GM18502 (cell line): ENCODE measurements around the gene ZNF207.
"Not testable (repeated sequence)": the region's sequence is repeated elsewhere in the genome, so short reads cannot be mapped to it uniquely, and the experiment has no call there.

Source experiments
- ATAC-seq: cut with Tn5 transposase; IDR thresholded peaks from one replicate; pipeline ENCODE4 v1.9.1; 2021; ENCODE audit warnings: mild to moderate bottlenecking; ENCODE audit not compliant: unreplicated experiment, poor library complexity

The ZNF207 gene

DNA sequence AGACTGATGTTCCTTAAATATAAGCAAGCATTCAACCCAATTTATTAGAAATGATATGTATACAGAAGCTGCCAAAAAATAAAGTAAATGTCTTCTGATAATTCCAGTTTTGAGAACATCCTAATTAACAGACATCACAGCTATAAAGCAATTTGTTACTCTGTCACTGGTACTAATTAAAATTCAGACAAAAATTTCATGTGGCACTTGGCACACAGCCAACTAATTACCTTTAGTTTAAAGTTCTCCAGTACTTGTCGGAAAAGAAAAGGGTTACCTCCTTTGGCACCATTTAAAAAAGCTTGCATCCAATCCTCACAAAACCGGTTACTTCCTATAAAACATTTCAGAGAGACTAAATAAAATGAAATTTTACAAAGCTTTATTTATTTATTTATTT is 16.8 kb upstream of the ZNF207 start:
- ATAC-seq: no peak

DNA sequence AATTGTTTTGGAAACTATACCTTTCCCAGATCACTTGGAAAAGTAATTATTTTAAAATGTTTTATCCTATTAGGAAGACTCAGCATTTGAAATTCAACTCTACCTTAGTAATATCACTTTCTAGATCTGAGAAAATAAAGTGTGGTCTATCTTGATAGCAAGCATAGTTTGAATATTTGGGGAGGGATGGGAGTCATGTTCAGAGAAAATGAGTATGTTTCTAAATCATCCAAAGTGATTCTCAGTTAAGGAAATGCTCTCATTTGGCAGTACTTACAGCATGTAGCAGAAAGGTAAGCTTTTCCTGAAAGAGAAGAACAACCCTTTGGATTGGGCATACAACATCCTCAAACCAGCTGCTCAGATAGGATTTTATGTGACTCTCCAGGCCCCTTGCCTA is 14.9 kb upstream of the ZNF207 start:
- ATAC-seq: no peak

DNA sequence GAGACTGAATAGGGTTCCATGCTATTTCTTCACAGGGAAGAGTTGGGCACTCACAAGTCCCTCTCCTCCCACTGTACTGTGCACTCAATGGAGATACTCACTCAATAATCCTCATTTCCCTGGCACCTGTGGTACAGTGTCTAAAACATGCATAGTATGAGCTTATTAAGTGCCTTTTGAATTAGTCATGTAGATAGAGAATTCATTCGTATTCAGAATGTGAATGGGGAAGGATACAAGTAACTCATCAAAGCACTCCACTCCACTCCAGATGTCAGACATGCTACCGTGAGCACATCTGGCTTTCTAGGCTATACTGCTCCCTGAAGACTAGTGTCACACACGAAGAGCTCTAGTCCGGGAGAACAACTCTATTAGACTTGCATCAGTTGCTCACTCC is 14.3 kb upstream of the ZNF207 start:
- no peak for ATAC-seq

DNA sequence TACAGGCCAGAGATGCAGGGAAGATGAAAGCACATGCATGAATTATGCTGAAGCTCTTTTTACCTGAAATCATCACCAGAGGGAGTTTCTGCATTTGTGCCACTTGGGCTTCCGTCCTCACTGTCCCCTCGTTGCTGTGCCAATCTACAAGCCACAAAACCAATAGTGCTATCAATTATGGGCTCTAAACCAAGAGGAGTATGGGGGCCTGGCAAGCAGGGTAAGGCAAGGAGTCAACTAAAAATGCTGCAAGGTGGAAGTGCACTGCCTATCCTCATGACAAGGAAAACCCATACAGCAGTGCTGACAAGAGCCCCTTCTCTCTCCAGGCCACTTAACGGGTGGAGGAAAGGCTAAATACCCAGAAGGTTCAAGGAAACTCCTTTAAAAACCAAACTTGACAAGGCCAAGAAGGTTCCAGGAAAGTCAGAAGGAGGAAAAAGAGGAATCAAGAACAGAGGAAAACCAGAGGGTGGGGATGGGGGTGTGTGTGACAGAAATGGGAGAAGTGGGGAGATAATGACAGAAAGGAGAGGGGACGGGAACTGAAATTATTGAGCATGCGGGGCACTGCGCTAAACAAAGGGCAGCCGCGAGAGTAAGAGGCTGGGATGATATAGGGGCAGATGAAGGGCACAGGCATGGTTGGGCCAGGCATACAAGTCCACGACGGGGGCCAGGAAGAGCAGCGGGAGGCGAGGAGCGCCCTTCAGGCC is 8.7 kb upstream of the ZNF207 start:
- ATAC-seq: no peak

DNA sequence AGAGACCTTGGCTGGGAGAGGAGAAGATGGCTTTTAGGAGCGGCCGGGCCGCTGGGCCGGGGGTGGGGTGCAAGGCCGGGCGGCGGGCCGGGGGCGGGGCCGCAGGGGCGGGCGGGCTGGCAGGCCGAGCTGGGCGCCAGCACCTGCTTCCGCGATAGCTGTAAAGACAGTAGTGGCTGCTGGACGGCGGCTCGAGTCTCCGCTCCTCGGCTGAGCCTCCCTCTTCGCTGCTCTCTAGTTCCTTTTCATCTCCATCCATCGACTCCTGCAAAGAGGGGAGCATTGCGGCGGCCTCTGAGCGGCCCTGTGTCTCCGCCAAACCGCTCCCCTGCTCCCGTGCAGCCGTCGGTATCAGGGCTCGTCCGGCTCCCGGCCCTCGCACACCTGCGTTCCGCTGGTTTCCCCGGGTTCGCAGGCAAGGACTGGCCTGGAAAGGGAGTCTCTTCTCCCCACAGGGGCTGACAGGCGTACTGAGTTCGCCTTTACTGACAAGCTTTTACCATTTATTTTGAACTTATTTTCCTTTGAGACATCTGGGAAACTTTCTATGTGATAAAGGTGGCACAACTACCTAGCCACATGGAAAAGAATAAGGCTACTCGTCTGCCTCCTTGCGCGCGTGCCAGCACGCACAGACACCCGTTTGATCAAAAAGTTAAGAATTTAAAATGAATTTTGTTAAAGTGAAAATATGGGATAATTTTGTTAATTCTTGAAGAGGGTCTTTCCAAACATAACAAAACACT is 7.9 kb upstream of the ZNF207 start, which contains the start of gene C17orf75:
TSS of gene C17orf75 (minus strand) at position 317 of the 746 bp plus-strand sequence. CDS start at position 283, 34 bp downstream.
- peak; percentile 91 for ATAC-seq

DNA sequence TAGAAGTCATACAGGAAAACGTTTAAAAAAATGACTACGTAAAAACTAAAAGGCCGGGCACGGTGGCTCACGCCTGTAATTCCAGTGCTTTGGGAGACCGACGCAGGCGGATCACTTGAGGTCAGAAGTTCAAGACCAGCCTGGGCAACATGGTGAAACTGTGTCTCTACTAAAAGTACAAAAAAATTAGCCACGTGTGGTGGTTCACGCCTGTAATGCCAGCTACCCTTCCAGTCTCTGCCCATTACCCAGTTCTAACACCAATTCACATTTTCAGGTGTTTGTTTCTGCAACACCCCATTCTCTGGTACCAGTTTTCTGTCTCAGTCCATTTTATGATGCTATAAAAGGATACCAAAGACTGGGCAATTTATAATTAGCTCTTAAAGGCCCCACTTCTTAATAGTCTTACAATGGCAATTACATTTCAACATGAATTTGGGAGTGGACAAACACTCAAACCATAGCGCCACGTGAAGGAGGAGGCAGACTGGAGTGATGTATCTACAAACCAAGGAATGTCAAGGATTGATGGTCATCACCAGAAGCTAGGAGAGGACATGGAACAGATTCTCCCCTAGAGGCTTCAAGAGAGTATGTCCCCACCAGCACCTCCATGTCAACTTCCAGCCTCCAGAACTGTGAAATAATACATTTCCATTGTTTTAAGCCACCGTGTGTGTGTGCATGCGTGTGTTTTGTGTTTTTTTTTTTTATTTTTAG is 7.2 kb upstream of the ZNF207 start:
- no peak for ATAC-seq

DNA sequence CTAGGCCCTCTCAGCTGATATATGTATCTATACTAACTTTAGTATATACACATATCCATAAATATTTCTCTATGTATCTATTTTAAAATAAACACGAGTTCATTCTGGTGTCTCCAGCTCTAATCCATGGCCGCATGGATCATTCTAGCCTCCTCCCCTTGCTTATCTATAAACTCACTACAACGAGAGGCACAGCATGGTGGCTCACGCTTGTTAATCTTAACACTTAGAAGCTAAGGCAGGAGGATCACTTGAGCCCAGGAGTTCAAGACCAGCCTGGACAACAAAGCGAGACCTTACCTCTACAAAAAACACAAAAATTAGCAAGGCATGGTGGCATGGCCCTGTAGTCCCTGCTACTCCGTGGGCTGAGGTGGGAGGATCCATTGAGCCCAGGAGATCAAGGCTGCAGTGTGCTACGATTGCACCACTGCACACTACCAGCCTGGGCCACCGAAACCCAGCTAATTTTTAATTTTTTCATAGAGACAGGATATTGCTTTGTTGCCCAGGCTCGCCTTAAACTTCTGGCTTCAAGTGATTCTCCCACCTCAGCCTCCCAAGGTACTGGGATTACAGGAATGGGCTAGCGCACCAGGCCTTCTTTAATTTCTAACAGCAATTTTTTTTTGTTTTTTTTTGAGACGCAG is 3.9 kb upstream of the ZNF207 start:
- ATAC-seq: no peak

DNA sequence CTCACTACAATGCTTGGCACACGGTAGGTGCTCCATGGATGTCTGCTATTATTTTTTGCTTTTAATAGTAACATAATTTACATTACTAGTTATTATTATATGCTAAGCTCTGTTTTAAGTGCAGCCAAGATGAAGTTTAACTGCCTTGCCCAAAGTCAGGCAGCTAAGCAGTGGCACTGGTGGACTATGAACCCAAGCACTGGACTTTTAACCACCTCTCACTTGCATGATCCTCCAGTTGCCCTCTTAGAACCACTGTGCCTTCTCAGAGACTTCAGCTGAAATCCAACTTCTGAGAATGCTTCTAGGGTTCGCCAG is 1.5 kb upstream of the ZNF207 start:
- no peak for ATAC-seq

DNA sequence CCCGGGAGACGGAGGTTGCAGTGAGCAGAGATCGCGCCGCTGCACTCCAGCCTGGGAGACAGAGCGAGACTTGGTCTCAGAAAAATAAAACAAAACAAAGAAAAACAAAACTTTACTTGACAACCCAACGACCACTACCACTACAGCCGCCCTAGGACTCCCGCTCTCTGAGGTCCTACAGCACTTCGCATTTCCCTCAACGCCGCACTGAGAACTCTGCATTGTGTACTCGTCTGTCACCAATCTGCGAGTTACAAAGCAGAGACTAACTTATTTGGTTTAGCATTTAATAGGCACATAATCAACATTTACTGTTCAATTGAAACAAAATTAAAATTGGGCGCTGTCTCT is 479 bp upstream of the ZNF207 start:
- ATAC-seq: peak; percentile 17

DNA sequence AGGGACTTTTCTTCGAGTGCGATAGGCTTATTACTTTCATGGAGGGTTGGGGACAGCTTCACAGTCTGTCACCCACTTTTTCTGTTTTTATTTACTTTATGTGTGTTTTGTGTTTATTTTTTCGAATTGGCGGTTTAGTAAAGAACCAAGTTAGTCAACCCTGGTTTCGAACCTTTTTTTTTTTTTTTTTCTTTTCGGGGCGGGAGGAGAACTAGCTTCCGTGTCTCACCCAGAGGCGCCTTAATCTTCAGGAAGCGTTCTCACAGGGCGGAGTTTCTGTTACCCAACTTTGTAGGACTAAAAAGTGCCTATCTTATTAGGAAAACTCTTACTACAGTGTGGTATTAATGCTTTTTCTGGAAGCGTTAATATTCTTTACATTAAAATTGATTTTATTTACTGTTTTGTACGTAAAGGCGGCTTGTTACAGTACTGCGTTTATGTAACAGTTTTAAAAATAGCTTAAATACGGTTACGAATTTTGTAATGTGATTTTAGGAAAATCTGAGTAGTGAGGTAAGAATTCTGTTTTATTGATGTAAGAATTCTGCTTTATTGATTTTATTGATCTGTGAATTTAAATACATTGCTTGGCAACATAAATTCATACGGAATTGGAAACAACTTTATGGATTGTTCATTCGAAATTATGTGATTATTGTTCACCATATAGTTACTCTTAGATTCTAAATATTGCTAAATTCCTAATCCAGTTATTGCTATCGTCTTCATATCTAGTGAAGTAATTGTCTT is 885 bp downstream of the ZNF207 start:
- peak; percentile 31 for ATAC-seq

DNA sequence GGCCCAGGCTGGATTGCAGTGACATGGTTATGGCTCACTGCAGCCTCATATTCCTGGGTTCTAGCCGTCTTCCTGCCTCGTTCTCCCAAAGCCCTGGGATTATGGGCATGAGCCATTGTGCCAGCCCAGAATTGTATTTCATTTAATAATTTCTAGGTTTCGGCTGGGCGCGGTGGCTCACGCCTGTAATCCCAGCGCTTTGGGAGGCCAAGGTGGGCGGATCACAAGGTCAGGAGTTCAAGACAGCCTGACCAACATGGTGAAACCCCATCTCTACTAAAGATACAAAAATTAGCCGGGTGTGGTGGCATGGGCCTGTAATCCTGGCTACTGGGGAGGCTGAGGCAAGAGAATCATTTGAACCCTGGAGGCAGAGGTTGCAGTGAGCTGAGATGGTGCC is 2.8 kb downstream of the ZNF207 start:
- ATAC-seq: not testable (repeated sequence)

DNA sequence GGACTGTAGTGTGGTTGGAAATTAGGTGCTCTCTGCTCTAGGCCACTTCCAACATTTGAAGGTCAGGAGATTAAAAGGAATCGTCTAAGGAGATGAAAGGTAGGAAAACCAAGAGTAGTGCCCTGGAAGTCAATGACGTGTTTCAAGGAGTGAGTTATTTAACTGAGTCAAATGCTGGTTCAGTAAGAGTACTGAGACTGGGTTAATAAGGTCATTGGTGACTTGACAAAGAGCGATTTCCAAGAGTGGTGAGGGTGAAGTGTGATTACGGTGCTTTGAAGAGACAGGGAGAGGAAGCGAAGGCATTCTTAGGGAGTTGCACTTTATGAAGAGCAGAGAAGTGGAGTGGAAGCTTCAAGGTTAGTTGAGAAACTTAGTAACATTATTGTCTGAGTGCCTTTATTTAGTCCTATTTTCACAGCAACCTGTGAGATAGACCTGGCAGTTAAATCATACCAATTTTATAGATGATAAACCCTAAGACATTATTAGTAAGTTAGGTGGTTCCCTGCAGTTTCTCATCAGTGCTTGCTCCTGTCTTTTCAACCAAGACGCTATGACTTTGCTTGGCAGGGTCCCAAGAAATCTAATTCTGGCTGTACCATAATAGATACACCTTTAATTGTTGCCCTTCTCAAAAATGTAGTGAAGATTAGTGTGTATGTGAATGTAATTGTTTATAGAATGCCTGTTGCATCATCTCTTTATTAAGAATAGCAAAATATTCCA is 5.9 kb downstream of the ZNF207 start:
- ATAC-seq: no peak

DNA sequence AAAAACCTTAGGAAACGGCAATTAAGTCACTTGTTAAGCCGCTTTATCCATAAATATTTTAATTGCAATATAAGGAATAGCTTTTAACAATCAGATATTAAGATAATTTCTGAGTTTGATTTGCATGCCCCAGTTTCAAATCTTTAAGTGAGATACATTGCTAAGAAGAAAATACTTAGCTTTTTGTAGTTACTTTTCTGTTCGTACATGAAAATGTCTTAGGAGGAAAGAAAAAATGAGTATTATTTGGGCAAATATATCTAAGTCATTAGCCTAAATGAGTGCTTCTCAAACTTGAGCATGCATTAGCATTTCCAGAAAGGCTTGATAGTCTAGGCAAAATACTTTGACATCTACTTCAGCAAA is 6.4 kb downstream of the ZNF207 start:
- no peak for ATAC-seq

DNA sequence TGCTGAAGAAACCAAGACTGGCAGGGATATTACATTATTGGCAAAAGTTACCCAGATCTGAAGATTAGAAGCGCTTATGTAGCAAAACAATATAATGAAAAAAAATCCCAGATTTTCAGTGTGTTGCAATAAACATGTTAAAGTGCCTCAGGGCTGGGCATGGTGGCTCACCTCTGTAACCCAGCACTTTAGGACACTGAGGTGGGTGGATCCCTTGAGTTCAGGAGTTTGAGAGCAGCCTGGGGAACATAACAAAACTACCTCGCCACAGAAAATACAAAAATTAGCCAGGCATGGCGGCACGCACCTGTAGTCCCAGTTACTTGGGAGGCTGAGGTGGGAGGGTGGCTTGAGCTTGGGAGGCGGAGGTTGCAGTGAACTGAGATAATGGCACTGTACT is 6.8 kb downstream of the ZNF207 start:
- no peak for ATAC-seq

DNA sequence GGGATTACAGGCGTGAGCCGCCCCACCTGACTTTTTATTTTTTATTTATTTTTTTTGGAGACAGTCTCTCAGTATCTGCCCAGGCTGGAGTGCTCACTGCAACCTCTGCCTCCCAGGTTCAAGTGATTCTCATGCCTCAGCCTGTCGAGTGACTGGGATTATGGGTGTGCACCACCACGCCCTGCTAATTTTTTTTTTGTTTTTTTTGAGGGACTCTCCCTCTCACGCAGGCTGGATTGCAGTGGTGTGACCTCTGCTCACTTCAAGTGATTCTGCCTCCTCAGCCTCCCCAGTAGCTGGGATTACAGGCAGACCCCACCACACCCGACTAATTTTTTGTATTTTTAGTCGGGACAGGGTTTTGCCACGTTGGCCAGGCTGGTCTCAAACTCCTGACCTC is 7.7 kb downstream of the ZNF207 start:
- ATAC-seq: no peak

DNA sequence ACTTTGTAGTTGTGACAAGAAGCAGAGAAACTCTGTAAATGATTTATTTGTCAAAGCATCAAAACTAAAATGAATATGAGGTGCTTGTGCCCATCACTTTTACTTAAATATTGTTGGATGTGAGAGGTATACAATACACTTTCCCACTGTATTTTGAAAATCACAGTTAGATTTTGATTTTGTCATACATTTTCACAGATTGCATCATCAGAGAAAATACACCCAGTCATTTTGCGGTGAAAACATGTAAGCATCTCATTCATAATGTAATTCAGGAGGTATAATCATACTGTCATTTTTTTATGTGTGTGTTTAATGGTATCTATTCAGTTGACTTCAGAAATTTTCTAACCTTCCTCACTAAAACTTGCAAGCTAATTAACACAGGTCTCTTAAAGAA is 11.3 kb downstream of the ZNF207 start:
- ATAC-seq: no peak

DNA sequence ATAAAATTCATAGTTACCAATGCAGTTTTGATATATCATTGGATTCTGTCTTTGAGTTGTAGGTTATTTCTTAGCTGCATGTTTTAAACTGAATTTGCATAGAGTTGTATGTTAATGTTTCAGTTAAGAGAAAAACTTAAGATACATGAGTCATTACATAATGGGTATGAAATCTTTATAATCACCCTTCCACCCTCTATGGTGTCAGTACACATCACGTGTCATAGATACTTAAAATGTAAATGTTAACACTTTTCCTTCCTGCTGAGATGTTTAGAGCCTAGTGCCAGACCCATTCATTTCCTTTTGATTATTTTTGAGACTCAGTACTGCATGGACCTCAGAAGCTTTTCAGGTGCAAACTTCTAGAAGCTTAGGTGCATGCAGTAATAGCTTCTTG is 20.5 kb downstream of the ZNF207 start:
- no peak for ATAC-seq

DNA sequence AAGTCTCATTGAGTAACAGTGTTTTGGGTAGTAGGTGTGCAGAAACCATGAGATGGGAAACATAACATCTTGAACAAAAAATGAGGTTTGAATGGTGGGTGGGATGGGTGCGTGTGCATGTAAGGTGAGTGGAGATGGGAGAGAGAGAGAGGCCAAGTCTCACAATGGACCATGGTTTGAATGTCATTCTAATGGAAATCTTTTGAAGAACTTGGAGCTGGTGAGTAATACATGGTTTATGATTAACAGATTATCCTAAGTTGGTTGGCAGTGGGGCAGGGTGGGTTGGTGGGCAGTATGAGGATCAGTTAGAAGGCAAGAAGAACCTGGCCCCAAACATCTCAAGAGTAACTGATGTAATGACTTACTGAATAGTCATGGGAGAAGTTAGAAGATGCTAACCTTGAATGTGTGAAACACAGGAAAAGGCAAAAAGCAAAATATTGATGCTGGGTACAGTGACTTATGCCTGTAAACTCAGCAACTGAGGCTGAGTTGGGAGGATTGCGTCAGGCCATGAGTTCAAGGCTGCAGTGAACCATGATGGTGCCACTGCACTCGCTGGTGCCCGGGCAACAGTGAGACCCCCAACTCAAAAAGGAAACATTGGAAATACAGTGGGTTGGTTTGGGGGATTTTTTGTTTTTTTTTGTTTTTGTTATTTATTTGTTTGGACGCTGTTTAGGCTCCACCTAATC is 32.7 kb downstream of the ZNF207 start:
- ATAC-seq: no peak

DNA sequence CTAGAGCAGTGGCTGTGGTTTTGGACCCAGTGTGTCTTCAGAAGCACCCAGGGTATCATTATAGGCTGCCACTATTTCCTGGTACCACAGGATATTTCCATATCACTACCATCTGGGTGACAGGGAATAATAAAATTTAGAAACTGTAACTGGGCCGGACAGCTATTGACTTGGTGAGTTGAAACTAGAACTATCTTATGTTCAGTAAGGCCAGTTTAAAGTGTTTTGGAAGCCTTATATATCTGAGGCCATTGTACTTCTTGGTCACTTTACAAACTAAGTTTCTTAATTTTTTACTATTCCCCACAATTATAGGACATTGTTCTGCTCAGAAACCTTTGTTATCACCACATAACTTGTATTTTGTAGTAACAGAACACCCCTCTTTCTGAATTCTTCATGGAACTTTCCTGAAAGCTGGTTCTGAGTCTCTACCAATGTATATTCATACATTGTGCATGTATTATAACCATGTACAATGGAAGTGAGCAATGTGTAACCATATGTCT is 34.0 kb downstream of the ZNF207 start:
- no peak for ATAC-seq
